ENCODE data around the gene EFNB2. TPM values are rescaled to one million over a fixed set of nuclear protein-coding genes. Genes with fewer than 3 reads are reported as not detected.

EFNB2 gene
- total and polyA plus RNA-seq, 2 donors (not counting 3 experiments of a cell fraction or from before 2014, with no cell fraction given), result 50.4 to 69.5 TPM

DNA sequence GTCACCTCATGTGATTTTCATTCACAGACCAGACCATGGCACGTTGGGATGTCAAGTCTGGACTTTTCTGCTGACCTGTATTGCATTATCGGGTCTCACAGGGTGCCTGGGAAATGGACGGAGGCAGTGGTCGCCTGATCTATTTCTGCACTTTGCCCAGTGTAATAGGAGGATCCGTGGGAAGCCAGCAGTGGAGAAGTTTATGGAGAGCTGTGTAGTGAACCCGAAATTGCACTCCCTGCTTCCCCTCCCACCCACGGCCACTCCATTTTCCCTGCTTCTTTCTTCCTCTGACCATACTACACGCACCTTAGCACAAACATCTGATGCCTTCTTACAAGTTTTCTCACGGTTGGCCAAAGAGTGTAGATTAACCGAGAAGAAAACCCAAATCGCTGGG lies 16.9 kb downstream of the EFNB2 start:
- no peak for DNase-seq (ENCODE audit: low read depth, low spot score)
- TF ChIP-seq EZH2 (IDR thresholded peaks at IDR 0.05; ENCODE audit: borderline replicate concordance, low read depth, low read length, severe bottlenecking) (no peak), MAX (IDR thresholded peaks at IDR 0.05; ENCODE audit: insufficient read depth, insufficient read length) (no peak), POLR2A (IDR thresholded peaks at IDR 0.05; ENCODE audit: low read depth, low read length) (no peak), POLR2AphosphoS5 (IDR thresholded peaks at IDR 0.05; ENCODE audit: insufficient read depth, low read depth, low read length) (no peak), MYC (IDR thresholded peaks at IDR 0.05; ENCODE audit: low read depth, low read length) (no peak), GATA2 (IDR thresholded peaks at IDR 0.05; ENCODE audit: insufficient read depth, insufficient read length, low read depth, low read length) (no peak), FOS (IDR thresholded peaks at IDR 0.05; ENCODE audit: borderline replicate concordance, insufficient read depth, low read length) (no peak)
- TF ChIP-seq, protein P1, sequence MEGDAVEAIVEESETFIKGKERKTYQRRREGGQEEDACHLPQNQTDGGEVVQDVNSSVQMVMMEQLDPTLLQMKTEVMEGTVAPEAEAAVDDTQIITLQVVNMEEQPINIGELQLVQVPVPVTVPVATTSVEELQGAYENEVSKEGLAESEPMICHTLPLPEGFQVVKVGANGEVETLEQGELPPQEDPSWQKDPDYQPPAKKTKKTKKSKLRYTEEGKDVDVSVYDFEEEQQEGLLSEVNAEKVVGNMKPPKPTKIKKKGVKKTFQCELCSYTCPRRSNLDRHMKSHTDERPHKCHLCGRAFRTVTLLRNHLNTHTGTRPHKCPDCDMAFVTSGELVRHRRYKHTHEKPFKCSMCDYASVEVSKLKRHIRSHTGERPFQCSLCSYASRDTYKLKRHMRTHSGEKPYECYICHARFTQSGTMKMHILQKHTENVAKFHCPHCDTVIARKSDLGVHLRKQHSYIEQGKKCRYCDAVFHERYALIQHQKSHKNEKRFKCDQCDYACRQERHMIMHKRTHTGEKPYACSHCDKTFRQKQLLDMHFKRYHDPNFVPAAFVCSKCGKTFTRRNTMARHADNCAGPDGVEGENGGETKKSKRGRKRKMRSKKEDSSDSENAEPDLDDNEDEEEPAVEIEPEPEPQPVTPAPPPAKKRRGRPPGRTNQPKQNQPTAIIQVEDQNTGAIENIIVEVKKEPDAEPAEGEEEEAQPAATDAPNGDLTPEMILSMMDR (IDR thresholded peaks at IDR 0.05; ENCODE audit: extremely low read depth in 1 of 2, insufficient read depth in 1 of 2, low read depth in 1 of 2, low read length in 2 of 2), result no peak
- Histone ChIP-seq H3K4me3 (replicated peaks in 1 of 3; ENCODE audit: insufficient read depth in 1 of 3, low read depth in 1 of 3, low read length in 3 of 3) (no peak overlapping the region), H3K9ac (replicated peaks; ENCODE audit: extremely low read depth, insufficient read depth, low read length) (no peak overlapping the region), H3K9me1 (replicated peaks; ENCODE audit: control insufficient read depth, extremely low read depth, insufficient read depth, low read length) (no peaks in the 10 kb centered on the region), H4K20me1 (replicated peaks; ENCODE audit: control insufficient read depth, extremely low read depth, insufficient read depth, low read length) (no peaks in the 10 kb centered on the region), H3K36me3 (ENCODE audit: control insufficient read depth in 2 of 2, extremely low read depth in 1 of 2, insufficient read depth in 2 of 2, low read length in 2 of 2) (peaks cover 0 to 5% of the 10 kb centered on the region in 2 experiments), H3K9me3 (replicated peaks; ENCODE audit: control insufficient read depth, insufficient read depth, low read length) (no peaks in the 10 kb centered on the region), H3K4me1 (ENCODE audit: control insufficient read depth, extremely low read depth, insufficient read depth, low read length) (peaks cover 17% of the 10 kb centered on the region), H3K4me2 (ENCODE audit: insufficient read depth, low read length) (no peak overlapping the region), H3K27ac (ENCODE audit: insufficient read depth, low read depth, low read length) (no peak overlapping the region), H2AFZ (ENCODE audit: low read depth, low read length) (no peak overlapping the region), H3K27me3 (ENCODE audit: control insufficient read depth in 2 of 2, insufficient read depth in 2 of 2, low read length in 2 of 2) (no peaks in the 10 kb centered on the region), H3K79me2 (ENCODE audit: control insufficient read depth, insufficient read depth, low read length) (peaks cover 19% of the 10 kb centered on the region)
- BruUV-seq (replicated peaks), result no TSS peak
- FAIRE-seq, result no peak
- intact Hi-C loops (cut with micrococcal nuclease) (no loop called here), dilution Hi-C loops (cut with MboI; ENCODE audit: extremely low pct_ligation_motif_present, low sequenced_read_pairs) (no loop called here)
- CTCF ChIA-PET, result interaction anchor here (1.4 kb wide), 1 partner anchor 15 kb away, joined by 3 read pairs; no protein-coding TSS in a partner anchor
- POLR2A ChIA-PET, result no interaction called here
